GM21576 (cell line): ENCODE measurements around the gene PTGER3.
"Not testable (repeated sequence)": the region's sequence is repeated elsewhere in the genome, so short reads cannot be mapped to it uniquely, and the experiment has no call there.

Experiments used
- ATAC-seq: cut with Tn5 transposase; IDR thresholded peaks from one replicate; pipeline ENCODE4 v1.9.1; 2021; ENCODE audit warnings: mild to moderate bottlenecking, moderate library complexity; ENCODE audit not compliant: unreplicated experiment

PTGER3 gene

GRCh38 chr1:70963374-70963773, 84.2 kb downstream of the PTGER3 start:
- no peak for ATAC-seq

GRCh38 chr1:70961374-70961975, 86.1 kb downstream of the PTGER3 start:
- no peak for ATAC-seq

- ATAC-seq: no peak
Observed at GRCh38 chr1:70948396-70949017, 99.1 kb downstream of the PTGER3 start.

- ATAC-seq: no peak
Observed at GRCh38 chr1:70947835-70948234, 99.8 kb downstream of the PTGER3 start.

- no peak for ATAC-seq
Observed at GRCh38 chr1:70945676-70946075, 101.9 kb downstream of the PTGER3 start.

- no peak for ATAC-seq
Observed at GRCh38 chr1:70945251-70945650, 102.4 kb downstream of the PTGER3 start.

- ATAC-seq: no peak
Observed at GRCh38 chr1:70941563-70941962, 106.1 kb downstream of the PTGER3 start.

- not testable (repeated sequence) for ATAC-seq
Observed at GRCh38 chr1:70940398-70940797, 107.2 kb downstream of the PTGER3 start.

GRCh38 chr1:70934194-70934961, 113.2 kb downstream of the PTGER3 start:
- ATAC-seq: no peak

- ATAC-seq: no peak
Observed at GRCh38 chr1:70930062-70930461, 117.6 kb downstream of the PTGER3 start.

GRCh38 chr1:70922196-70922595, 125.4 kb downstream of the PTGER3 start:
- no peak for ATAC-seq
